Body of pancreas (tissue), 4 donors: Measurements from ENCODE around the gene OR5A2.

Experiments used
- POLR2A ChIP-seq, 3 donors: fragments of 450-650 bp; IDR thresholded peaks; one replicate each; pipeline ENCODE4 v1.6.1; 2016; ENCODE audit warnings: antibody characterized with exemption in 3 of 3, mild to moderate bottlenecking in 2 of 3
- TF ChIP-seq, protein P1 (sequence below), 7 experiments: fragments of 450-650 bp in 4 of 7; fragments of 200-600 bp in 3 of 7; sonication (generic) in 3 of 7; IDR thresholded peaks; one replicate each; pipeline ENCODE4 v1.5.1; 2016 to 2019; ENCODE audit warnings: antibody characterized with exemption in 7 of 7

DNA sequence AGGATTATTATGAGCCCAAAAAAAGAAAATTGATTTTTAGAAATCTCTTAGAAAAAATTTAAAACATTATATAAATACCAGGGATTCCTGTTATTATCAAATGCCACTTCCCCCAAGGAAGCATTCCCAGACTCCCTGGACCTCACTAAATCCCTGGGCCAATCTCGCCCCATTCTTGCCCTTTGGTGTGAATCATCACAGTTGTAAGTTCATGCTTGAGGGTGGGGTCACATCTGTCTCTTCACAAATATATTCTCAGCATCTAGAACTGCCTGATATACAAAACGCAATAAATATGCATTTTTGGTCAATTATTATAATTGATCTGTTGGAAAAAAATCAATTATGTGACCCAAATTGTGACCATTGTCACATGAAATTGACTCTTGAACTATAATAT is 22.3 kb upstream of the OR5A2 start:
- TF ChIP-seq, protein P1, sequence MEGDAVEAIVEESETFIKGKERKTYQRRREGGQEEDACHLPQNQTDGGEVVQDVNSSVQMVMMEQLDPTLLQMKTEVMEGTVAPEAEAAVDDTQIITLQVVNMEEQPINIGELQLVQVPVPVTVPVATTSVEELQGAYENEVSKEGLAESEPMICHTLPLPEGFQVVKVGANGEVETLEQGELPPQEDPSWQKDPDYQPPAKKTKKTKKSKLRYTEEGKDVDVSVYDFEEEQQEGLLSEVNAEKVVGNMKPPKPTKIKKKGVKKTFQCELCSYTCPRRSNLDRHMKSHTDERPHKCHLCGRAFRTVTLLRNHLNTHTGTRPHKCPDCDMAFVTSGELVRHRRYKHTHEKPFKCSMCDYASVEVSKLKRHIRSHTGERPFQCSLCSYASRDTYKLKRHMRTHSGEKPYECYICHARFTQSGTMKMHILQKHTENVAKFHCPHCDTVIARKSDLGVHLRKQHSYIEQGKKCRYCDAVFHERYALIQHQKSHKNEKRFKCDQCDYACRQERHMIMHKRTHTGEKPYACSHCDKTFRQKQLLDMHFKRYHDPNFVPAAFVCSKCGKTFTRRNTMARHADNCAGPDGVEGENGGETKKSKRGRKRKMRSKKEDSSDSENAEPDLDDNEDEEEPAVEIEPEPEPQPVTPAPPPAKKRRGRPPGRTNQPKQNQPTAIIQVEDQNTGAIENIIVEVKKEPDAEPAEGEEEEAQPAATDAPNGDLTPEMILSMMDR (IDR thresholded peaks at IDR 0.05), result no peak
- TF ChIP-seq POLR2A (IDR thresholded peaks at IDR 0.05), result no peak
